Motor neuron (in vitro differentiated cells): ENCODE results near the gene IL1RAPL1. TPM values are rescaled to one million over a fixed set of nuclear protein-coding genes. Genes with fewer than 3 reads are reported as not detected.

ENCODE experiments used
- ATAC-seq, 8 experiments: fragments of 200-7000 bp; cut with Tn5 transposase; replicated peaks in 6 of 8; 2 replicates each; pipeline ENCODE4 v1.8.0; 2021; ENCODE audit warnings: mild to moderate bottlenecking in 8 of 8, moderate library complexity in 8 of 8
- H3K27ac ChIP-seq, 2 donors: fragments of 250-450 bp; sonication (Bioruptor Pico); 2 replicates each; pipeline ENCODE4 v1.9.0; 2021; ENCODE audit warnings: antibody characterized with exemption in 2 of 2, mild to moderate bottlenecking in 2 of 2, moderate library complexity in 1 of 2
- H3K4me1 ChIP-seq, 2 donors: fragments of 250-450 bp; sonication (Bioruptor Pico); replicated peaks in 1 of 2; 2 replicates each; pipeline ENCODE4 v1.6.1; 2021; ENCODE audit warnings: antibody characterized with exemption in 2 of 2, mild to moderate bottlenecking in 2 of 2, moderate library complexity in 1 of 2
- H3K4me3 ChIP-seq, 5 donors: fragments of 250-450 bp; sonication (Bioruptor Pico); 2 replicates each; pipeline ENCODE4 v1.9.0; 2021; ENCODE audit warnings: antibody characterized with exemption in 5 of 5, mild to moderate bottlenecking in 5 of 5, moderate library complexity in 4 of 5
- WGBS, 10 experiments: fragments of 450-650 bp; shearing (Covaris generic); methylation state at CpG; one replicate each; pipeline ENCODE4 v1.0.0; 2022; 5-methylcytosine and 5-hydroxymethylcytosine counted together
- in situ Hi-C, 9 experiments: fragments of 400-800 bp; cut with MboI; loops; one replicate each; pipeline ENCODE4 v1.15.0; 2021; ENCODE audit warnings: low sequenced_read_pairs in 9 of 9, low pct_unique_long_range_greater_than_20kb in 2 of 9; ENCODE audit not compliant: unreplicated experiment in 9 of 9
- total RNA-seq, 8 experiments: library from RNA; unstranded; fragments of 300-600 nt; gene quantifications; 2 replicates each; pipeline versions ENCODE4 v1.2.3 to v1.2.4, GENCODE V29; 2022

The IL1RAPL1 gene
- total RNA-seq, 8 experiments from 2014 or later: 0.18 to 6.1 (median 4.0) TPM; not detected in 2

DNA sequence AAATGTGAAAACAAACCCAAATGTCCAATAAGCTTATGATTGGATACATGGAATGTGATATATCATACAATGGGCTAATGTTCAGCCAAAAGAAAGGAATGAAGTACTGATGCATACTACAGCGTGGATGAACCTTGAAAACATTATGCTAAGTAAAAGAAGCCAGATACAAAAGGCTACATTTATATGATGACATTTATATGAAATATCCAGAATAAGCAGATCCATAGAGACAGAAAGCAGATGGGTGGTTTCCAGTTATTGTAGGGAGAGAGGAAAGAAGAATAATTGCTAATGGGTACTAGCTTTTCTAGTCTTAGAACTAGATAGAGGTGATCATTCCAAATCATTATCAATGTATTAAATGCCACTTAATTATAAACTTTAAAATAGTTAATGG lies 801.3 kb downstream of the IL1RAPL1 start:
- H3K4me1 ChIP-seq: no peaks in the 10 kb centered on the region
- no peak overlapping the region for H3K4me3 ChIP-seq
- no peak for ATAC-seq
- in situ Hi-C loops: no loop called here
- no peak overlapping the region for H3K27ac ChIP-seq
- 0 to 100% (median 31%) methylated on average over 1 of the region's 1 CpG; no CpG with 5 or more reads in 6 of the 10 experiments for WGBS, 10 experiments

DNA sequence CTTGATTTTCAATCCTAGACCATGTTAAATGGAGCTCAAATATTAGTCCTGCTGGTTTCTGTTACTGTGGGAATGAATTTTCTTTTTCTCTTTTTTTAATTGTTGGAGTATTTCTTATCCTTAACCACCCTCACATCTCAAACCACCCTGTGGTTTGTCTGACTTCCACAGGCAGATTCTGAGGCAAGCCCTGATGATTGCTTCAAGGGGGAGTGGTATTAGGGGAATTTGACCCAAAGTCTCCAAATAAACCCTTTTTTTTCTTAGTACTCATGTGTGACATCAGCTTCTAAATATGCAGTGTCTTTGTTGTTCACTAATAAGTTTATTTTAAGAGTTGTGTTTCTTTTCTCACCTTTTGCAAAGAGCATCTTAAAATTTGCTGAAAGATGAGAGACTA lies 810.3 kb downstream of the IL1RAPL1 start:
- Histone ChIP-seq H3K27ac (no peak overlapping the region), H3K4me1 (no peaks in the 10 kb centered on the region), H3K4me3 (no peak overlapping the region)
- in situ Hi-C loops: no loop called here
- ATAC-seq: no peak

DNA sequence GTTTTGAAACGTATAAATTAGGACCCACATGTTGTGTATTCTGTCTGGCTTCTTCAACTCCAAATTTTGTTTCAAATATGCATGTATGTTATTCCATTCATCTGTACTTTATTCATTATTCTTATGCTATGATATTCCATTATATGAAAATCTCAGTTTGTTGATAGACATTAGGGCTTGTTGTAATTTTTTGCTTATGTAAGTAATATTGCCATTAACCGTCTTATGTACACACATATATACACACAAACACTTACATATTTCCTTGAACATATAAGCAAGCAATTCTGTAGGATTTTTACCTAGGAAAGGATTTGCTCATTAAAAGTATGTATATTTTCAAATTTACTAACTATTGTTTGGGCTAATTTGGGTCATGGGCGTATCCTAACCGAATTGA lies 820.1 kb downstream of the IL1RAPL1 start:
- in situ Hi-C loops: no loop called here
- ATAC-seq: no peak
- 14 to 90% (median 69%) methylated on average over 1 to 3 of the region's 4 CpGs; no CpG with 5 or more reads in 4 of the 10 experiments for WGBS, 10 experiments
- H3K27ac ChIP-seq: no peak overlapping the region
- H3K4me3 ChIP-seq: no peak overlapping the region
- no peaks in the 10 kb centered on the region for H3K4me1 ChIP-seq

DNA sequence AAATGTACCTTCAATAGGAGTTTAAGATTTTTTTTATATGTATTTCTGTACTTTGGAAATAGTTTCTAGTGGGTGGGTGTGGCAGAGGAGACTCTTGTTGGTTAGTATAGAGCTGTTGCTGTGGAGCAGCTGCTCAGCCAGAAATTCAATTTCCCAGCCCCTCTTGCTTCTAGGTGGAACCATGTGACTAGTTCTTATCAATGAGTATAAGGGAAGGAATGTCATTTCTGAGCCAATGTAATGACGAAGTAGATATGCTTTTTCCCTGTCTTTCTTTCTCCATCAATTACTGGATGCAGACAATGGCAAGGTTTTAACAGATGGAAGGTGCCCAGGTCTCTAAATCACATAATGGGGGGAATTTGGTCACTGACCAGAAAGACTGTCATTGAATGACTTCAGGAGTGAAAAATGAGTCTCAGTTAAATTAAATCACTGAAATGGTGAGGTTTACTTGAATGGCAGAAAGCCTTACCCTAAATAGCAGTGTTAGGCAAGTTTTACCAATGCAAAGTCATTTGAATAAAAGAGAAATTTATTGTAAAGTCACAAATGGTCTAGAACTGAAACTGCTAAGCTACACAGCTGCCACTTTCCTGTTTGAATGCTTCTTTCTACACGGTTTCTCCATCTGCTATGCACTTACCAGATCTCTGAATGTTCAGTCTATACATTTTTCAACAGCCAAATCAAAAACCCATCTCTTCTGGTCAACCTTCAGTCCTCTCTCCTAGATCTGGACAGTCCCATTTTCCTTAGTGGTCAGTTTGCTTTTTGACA lies 832.7 kb downstream of the IL1RAPL1 start:
- no peaks in the 10 kb centered on the region for H3K4me1 ChIP-seq
- 0 to 60% (median 41%) methylated on average over 1 to 2 of the region's 2 CpGs; no CpG with 5 or more reads in 4 of the 10 experiments for WGBS, 10 experiments
- no peak overlapping the region for H3K4me3 ChIP-seq
- in situ Hi-C loops: no loop called here
- peak in 2 of 8 experiments; percentile 26 to 46 for ATAC-seq
- H3K27ac ChIP-seq: no peak overlapping the region

DNA sequence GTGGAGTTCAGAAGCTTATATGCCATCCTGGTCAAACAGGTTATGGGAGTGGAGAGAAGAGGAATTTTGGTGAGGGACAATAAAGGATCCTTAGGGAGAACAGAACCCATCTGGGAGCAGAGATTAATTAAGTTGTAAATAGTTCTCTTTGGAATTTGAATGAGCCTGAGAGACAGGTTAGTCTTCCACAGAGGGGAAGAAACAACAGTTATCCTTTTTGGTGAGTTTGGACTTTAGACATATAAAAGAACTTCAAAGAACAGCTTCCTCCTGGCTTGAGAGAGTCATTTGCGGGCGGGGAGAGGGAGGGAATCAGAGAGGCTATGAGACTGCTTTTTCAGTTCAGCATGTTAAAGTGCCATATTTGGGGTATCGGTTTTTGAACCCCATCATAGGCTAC lies 834.8 kb downstream of the IL1RAPL1 start:
- WGBS, 10 experiments: 0 to 100% (median 42%) methylated on average over 1 to 2 of the region's 3 CpGs; no CpG with 5 or more reads in 6 of the 10 experiments
- in situ Hi-C loops: no loop called here
- no peak for ATAC-seq
- no peak overlapping the region for H3K4me3 ChIP-seq
- no peaks in the 10 kb centered on the region for H3K4me1 ChIP-seq
- H3K27ac ChIP-seq: no peak overlapping the region

DNA sequence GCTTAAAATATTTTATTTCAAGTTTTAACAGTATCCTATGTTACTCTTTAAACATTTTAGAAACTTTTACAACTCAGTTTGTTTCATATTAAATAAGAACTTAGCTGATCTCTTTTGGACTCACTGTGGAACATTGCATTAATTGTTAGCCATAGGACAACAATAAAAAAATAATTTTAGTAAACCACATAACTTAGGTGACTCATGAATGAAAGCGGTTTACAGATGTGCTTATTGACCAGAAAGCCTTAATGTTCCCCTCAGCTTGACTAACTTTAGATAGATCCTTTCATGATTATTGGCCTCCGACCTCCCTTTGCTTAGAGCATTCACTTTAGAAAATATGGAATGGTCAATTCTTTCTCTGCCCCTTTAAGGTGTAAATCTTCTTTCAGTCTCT lies 844.6 kb downstream of the IL1RAPL1 start:
- Histone ChIP-seq H3K27ac (no peak overlapping the region), H3K4me1 (no peaks in the 10 kb centered on the region), H3K4me3 (no peak overlapping the region)
- in situ Hi-C loops: no loop called here
- no peak for ATAC-seq
- WGBS, 10 experiments: 0 to 83% (median 18%) methylated on average over 1 to 2 of the region's 2 CpGs; no CpG with 5 or more reads in 4 of the 10 experiments

DNA sequence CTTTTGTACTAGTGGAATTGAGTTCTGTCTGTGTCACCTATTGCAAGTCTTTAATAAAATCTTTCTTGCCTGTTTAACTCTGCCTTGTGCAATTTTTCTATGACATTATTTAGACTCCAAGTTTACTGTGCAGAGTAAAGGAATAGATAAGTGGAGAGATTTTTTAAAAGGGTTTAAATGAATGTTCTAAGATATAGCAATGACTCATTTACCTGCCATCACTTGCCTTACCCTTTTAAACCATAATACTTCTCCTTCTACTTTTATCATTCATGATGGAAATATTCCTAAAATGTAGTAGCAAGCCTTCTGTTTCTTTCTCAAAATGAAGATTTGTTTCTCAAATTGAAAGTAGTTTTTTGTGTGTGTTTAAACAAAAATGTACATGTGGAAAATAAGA lies 845.3 kb downstream of the IL1RAPL1 start:
- ATAC-seq: no peak
- no peak overlapping the region for H3K27ac ChIP-seq
- in situ Hi-C loops: no loop called here
- H3K4me3 ChIP-seq: no peak overlapping the region
- no peaks in the 10 kb centered on the region for H3K4me1 ChIP-seq

DNA sequence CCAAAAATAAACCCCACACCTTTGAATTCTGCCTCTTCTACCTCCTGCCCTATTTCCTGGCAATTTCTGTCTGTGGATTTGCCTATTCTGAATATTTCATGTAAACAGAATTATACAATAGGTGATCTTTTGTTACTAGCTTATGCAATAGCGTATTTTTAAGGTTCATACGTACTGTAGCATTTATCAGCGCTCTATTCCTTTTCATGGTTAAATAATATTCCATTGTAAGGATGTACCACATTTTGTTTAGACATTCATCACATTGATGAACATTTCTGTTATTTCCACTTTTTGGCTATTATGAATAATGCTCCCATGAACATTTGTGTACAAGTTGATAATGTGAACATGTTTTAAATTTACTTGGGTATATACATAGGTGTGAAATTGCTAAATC lies 847.7 kb downstream of the IL1RAPL1 start:
- Histone ChIP-seq H3K27ac (no peak overlapping the region), H3K4me1 (no peaks in the 10 kb centered on the region), H3K4me3 (no peak overlapping the region)
- in situ Hi-C loops: no loop called here
- ATAC-seq: no peak
- 10 to 80% (median 43%) methylated on average over 2 to 3 of the region's 3 CpGs; no CpG with 5 or more reads in 6 of the 10 experiments for WGBS, 10 experiments

DNA sequence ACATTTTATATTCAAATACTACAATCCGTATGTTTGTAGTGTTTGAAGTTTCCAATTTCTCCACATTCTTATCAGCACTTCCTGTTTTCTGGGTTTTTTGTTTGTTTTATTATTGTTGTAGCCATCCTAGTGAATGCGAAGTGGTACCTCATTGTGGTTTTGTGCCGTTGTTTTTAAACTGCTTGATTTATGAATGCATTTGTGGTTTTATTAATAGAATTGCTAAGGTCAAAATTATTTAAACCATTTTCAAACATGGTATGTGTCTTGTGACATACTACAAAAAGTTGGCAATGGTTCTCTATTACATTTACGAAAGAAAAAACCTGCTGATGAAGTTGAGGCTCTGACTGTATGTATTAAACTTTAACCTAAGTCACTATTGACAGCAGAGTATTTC lies 848.1 kb downstream of the IL1RAPL1 start:
- 0 to 93% (median 61%) methylated on average over 2 to 4 of the region's 4 CpGs; no CpG with 5 or more reads in 6 of the 10 experiments for WGBS, 10 experiments
- no peak overlapping the region for H3K4me3 ChIP-seq
- no peak overlapping the region for H3K27ac ChIP-seq
- in situ Hi-C loops: no loop called here
- no peaks in the 10 kb centered on the region for H3K4me1 ChIP-seq
- no peak for ATAC-seq

DNA sequence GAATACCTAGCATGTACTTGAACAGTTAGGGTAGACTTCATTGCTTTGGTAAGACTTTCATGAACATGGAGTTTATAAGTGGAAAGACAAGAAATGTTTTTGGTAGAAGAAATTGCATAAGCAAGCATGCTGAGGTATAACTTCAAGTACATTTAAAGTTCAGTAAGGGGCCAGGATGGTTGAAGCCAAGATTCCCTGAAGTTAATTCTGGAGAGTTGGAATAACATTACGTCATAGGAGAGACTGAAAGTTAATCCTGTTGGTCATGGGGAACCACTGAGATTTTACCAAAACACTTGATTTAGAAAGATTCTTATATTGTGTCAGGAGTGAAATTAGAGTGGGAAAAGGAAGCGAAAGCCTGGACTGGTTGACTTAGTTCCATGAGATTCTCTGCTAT lies 860.6 kb downstream of the IL1RAPL1 start:
- 0 to 86% (median 76%) methylated on average over 1 to 2 of the region's 2 CpGs; no CpG with 5 or more reads in 3 of the 10 experiments for WGBS, 10 experiments
- Histone ChIP-seq H3K4me1 (no peaks in the 10 kb centered on the region), H3K4me3 (no peak overlapping the region), H3K27ac (no peak overlapping the region)
- no peak for ATAC-seq
- in situ Hi-C loops: no loop called here

DNA sequence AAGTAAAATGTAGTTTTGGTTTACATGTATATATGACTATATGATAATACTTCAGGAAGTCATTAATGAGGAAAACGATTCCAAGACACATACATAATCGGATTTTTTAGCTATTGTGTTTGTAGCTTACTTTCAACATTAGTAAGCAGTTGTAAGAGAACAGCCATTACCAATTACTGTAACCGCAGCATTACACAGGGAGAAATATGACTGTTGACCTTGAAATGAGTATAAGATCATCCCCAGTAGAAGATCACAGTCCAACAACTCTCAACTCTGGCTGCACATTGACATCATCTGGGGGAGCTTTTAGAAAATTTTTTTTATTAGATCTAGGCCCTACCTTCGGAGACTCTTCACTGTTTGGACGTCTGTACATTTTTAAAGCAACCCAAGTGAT lies 866.1 kb downstream of the IL1RAPL1 start:
- Histone ChIP-seq H3K4me3 (no peak overlapping the region), H3K4me1 (no peaks in the 10 kb centered on the region), H3K27ac (no peak overlapping the region)
- ATAC-seq: no peak
- in situ Hi-C loops: no loop called here
- 0 to 84% (median 10%) methylated on average over 1 to 5 of the region's 5 CpGs; no CpG with 5 or more reads in 5 of the 10 experiments for WGBS, 10 experiments

DNA sequence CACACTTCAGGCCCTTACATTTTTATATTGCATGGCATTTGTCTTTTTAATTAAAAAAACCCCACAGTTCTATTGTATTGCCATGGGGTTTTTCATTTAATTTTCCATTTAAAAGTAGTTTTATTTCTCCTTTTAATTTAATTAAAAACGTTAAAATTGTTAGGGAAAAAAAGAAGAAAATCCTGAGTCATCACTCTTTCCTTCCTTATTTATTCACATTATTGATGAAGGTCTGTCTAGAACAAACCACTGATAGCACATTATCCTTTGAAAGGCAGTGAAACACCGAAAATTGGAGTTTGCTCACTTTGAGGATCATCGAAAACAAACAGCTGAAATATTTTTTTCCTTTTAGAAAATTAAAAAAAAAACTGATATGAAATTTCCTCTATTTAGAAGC lies 868.5 kb downstream of the IL1RAPL1 start:
- Histone ChIP-seq H3K4me1 (no peaks in the 10 kb centered on the region), H3K4me3 (no peak overlapping the region), H3K27ac (no peak overlapping the region)
- in situ Hi-C loops: no loop called here
- WGBS, 10 experiments: 4 to 100% (median 54%) methylated on average over 1 to 3 of the region's 3 CpGs; no CpG with 5 or more reads in 2 of the 10 experiments
- no peak for ATAC-seq

DNA sequence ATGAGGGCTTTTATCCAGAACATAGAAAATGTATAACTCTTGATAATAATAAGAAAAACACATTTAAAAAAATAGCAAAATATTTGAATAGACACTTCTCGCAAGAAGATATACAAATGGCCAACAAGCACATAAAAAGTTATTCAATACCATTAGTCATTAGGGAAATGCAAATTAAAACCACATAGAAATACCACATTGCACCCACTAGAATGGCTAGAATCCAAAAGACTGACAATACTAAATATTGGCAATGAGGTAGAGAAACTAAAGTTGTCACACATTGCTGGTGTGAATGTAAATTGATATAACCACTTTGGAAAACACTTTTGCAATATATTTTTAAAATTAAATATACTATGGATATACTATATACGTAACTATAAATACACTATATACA lies 873.8 kb downstream of the IL1RAPL1 start:
- H3K4me3 ChIP-seq: no peak overlapping the region
- no peak for ATAC-seq
- in situ Hi-C loops: no loop called here
- H3K4me1 ChIP-seq: no peaks in the 10 kb centered on the region
- 0 to 100% (median 73%) methylated on average over 1 to 2 of the region's 2 CpGs; no CpG with 5 or more reads in 2 of the 10 experiments for WGBS, 10 experiments
- H3K27ac ChIP-seq: no peak overlapping the region

DNA sequence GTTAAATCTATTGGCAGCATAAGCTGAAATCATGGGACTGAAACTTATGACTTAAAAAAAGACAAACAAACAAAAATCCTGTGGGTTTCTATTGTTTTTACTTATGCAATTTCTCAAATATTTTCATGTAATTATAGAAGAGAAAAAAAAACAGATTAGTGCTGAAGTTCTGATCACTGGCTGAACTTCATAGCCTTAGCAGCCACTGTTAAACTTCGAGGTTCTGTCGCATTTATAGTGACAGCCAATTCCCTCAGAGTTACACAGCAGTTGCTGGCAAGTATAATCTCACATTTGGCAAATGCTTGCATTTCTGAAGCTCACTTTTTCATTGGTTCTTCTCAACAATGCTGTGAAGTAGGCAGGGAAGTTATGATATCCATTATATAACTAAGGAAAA lies 879.2 kb downstream of the IL1RAPL1 start:
- no peak overlapping the region for H3K4me3 ChIP-seq
- H3K27ac ChIP-seq: no peak overlapping the region
- WGBS, 10 experiments: 0 to 93% (median 30%) methylated on average over 1 to 2 of the region's 2 CpGs; no CpG with 5 or more reads in 4 of the 10 experiments
- no peak for ATAC-seq
- H3K4me1 ChIP-seq: peaks cover 0 to 6% of the 10 kb centered on the region in 2 donors
- in situ Hi-C loops: no loop called here
